GM21717 (cell line): ENCODE data around the gene CORO6.
"Not testable (repeated sequence)": the region's sequence is repeated elsewhere in the genome, so short reads cannot be mapped to it uniquely, and the experiment has no call there.

Source experiments
- ATAC-seq: cut with Tn5 transposase; IDR thresholded peaks from one replicate; pipeline ENCODE4 v1.9.1; 2021; ENCODE audit warnings: mild to moderate bottlenecking, moderate library complexity; ENCODE audit not compliant: unreplicated experiment

CORO6 gene

GRCh38 chr17:29622337-29623282 lies at the start of gene CORO6:
CORO6 (minus strand) TSS chr17:29622912; CDS start chr17:29621421, 1,491 bp downstream.
- no peak for ATAC-seq

- no peak for ATAC-seq
These were observed 48.9 kb upstream of the CORO6 start for GRCh38 chr17:29671661-29672060.

GRCh38 chr17:29669266-29669665 lies 46.6 kb upstream of the CORO6 start:
- no peak for ATAC-seq

- ATAC-seq: no peak
These were observed 45.3 kb upstream of the CORO6 start for GRCh38 chr17:29667969-29668368.

- ATAC-seq: no peak
These were observed 42.7 kb upstream of the CORO6 start for GRCh38 chr17:29665481-29665810.

- no peak for ATAC-seq
These were observed 42.2 kb upstream of the CORO6 start for GRCh38 chr17:29664743-29665480.

GRCh38 chr17:29663155-29663554 lies 40.4 kb upstream of the CORO6 start:
- ATAC-seq: no peak

GRCh38 chr17:29661213-29661612 lies 38.5 kb upstream of the CORO6 start:
- no peak for ATAC-seq

- ATAC-seq: no peak
These were observed 36.4 kb upstream of the CORO6 start for GRCh38 chr17:29659155-29659554.

- no peak for ATAC-seq
These were observed 32.6 kb upstream of the CORO6 start for GRCh38 chr17:29655323-29655722.

- ATAC-seq: no peak
These were observed 31.4 kb upstream of the CORO6 start for GRCh38 chr17:29653995-29654714.

GRCh38 chr17:29652976-29653375 lies 30.3 kb upstream of the CORO6 start:
- no peak for ATAC-seq

GRCh38 chr17:29651913-29652312 lies 29.2 kb upstream of the CORO6 start:
- ATAC-seq: not testable (repeated sequence)

GRCh38 chr17:29650396-29650795 lies 27.7 kb upstream of the CORO6 start:
- ATAC-seq: no peak

GRCh38 chr17:29649359-29649758 lies 26.6 kb upstream of the CORO6 start:
- ATAC-seq: no peak

GRCh38 chr17:29648005-29648404 lies 25.3 kb upstream of the CORO6 start:
- no peak for ATAC-seq

GRCh38 chr17:29645515-29646051 lies 22.9 kb upstream of the CORO6 start:
- no peak for ATAC-seq

- no peak for ATAC-seq
These were observed 21.1 kb upstream of the CORO6 start for GRCh38 chr17:29643817-29644160.

GRCh38 chr17:29642171-29642611 lies 19.5 kb upstream of the CORO6 start:
- ATAC-seq: no peak

- no peak for ATAC-seq
These were observed 18.4 kb upstream of the CORO6 start for GRCh38 chr17:29640981-29641642.

GRCh38 chr17:29640413-29640812 lies 17.7 kb upstream of the CORO6 start:
- ATAC-seq: no peak
